Measurements from ENCODE around the gene TMEM63A.

GRCh38 chr1:225852413-225853124 lies 29.6 kb downstream of the TMEM63A start:
- TF ChIP-seq CTCF (IDR thresholded peaks at IDR 0.05) (no peak), POLR2A (IDR thresholded peaks at IDR 0.05) (no peak)

Measured in heart left ventricle (tissue), 13 donors.